HepG2 (cell line): ENCODE measurements around the gene PPP4C. TPM values are rescaled to one million over a fixed set of nuclear protein-coding genes. Genes with fewer than 3 reads are reported as not detected.

Experiments used
- CBFB ChIP-seq: sonication (generic); formaldehyde crosslinking; IDR thresholded peaks from 2 replicates; pipeline ENCODE4 v1.4.0; 2020; ENCODE audit warnings: missing genetic modification reagents
- CC2D1A ChIP-seq: sonication (generic); formaldehyde crosslinking; IDR thresholded peaks from 2 replicates; pipeline ENCODE4 v1.8.1; 2023; ENCODE audit warnings: mild to moderate bottlenecking, missing genetic modification reagents
- GATAD2A ChIP-seq: IDR thresholded peaks from 2 replicates; pipeline ENCODE4 v1.6.1; 2016
- HMG20B ChIP-seq: conservative IDR thresholded peaks from 2 replicates; pipeline ENCODE4 v1.6.1; 2016; ENCODE audit warnings: missing genetic modification reagents, missing compliant biosample characterization
- KDM5B ChIP-seq: sonication (generic); formaldehyde crosslinking; IDR thresholded peaks from 2 replicates; pipeline ENCODE4 v1.4.0; 2020; ENCODE audit warnings: missing genetic modification reagents, mild to moderate bottlenecking, borderline replicate concordance
- NR2F6 ChIP-seq, 2 experiments: IDR thresholded peaks; 2 replicates each; pipeline ENCODE4 v1.6.1; 2016; ENCODE audit warnings: antibody characterized with exemption in 1 of 2, mild to moderate bottlenecking in 1 of 2
- PCBP1 ChIP-seq: fragments of 200-400 bp; formaldehyde crosslinking; IDR thresholded peaks from 2 replicates; pipeline ENCODE4 v1.6.1; 2017; ENCODE audit warnings: mild to moderate bottlenecking, low read depth, low read length, borderline replicate concordance
- RBM22 ChIP-seq: fragments of 200-400 bp; formaldehyde crosslinking; optimal IDR thresholded peaks from 2 replicates; pipeline ENCODE3; 2017; ENCODE audit warnings: mild to moderate bottlenecking, low read length, moderate library complexity
- ZFP82 ChIP-seq: sonication (generic); formaldehyde crosslinking; IDR thresholded peaks from 2 replicates; pipeline ENCODE4 v1.5.1; 2020; ENCODE audit warnings: mild to moderate bottlenecking, missing genetic modification reagents, borderline replicate concordance
- ZFY ChIP-seq: sonication (generic); formaldehyde crosslinking; IDR thresholded peaks from 2 replicates; pipeline ENCODE4 v1.4.0; 2020; ENCODE audit warnings: missing genetic modification reagents
- ZNF484 ChIP-seq: sonication (generic); formaldehyde crosslinking; IDR thresholded peaks from 2 replicates; pipeline ENCODE4 v1.5.1; 2020; ENCODE audit warnings: mild to moderate bottlenecking, low read depth, missing genetic modification reagents, borderline replicate concordance
- ZNF547 ChIP-seq: sonication (generic); formaldehyde crosslinking; IDR thresholded peaks from 2 replicates; pipeline ENCODE4 v1.5.1; 2020; ENCODE audit warnings: mild to moderate bottlenecking, missing genetic modification reagents
- ZNF563 ChIP-seq: sonication (generic); formaldehyde crosslinking; IDR thresholded peaks from 2 replicates; pipeline ENCODE4 v1.8.0; 2022; ENCODE audit warnings: mild to moderate bottlenecking, moderate library complexity, missing genetic modification reagents
- ZNF746 ChIP-seq: sonication (generic); formaldehyde crosslinking; IDR thresholded peaks from 2 replicates; pipeline ENCODE4 v1.8.0; 2022; ENCODE audit warnings: mild to moderate bottlenecking, missing genetic modification reagents
- ZSCAN31 ChIP-seq: sonication (generic); formaldehyde crosslinking; IDR thresholded peaks from 2 replicates; pipeline ENCODE4 v1.5.0; 2020; ENCODE audit warnings: low read depth, mild to moderate bottlenecking, missing genetic modification reagents
- polyA plus RNA-seq, 8 experiments: library from polyadenylated mRNA; depleted of rRNA in 3 of 8; stranded (reverse) in 7 of 8; unstranded in 1 of 8; fragments of >200 nt; fragmentation: Illumina TruSeq in 4 of 8; extraction: Trizol in 4 of 8; gene quantifications; 2 replicates each; pipeline versions ENCODE4 v1.2.1 to v1.2.3, GENCODE V29; 2011 to 2016; ENCODE audit warnings: low read depth in 4 of 8, missing spikeins in 1 of 8, mixed read lengths in 1 of 8; ENCODE audit not compliant: insufficient read depth in 1 of 8
- total RNA-seq, 5 experiments: library from RNA; depleted of rRNA; stranded (reverse); fragments of >200 nt; fragmentation: Illumina TruSeq; extraction: Trizol; gene quantifications; 2 replicates each; pipeline ENCODE4 v1.2.3, GENCODE V29; 2016; ENCODE audit warnings: low read depth in 1 of 5
- TF ChIP-seq, protein P1 (sequence below): sonication (generic); formaldehyde crosslinking; IDR thresholded peaks from 2 replicates; pipeline ENCODE4 v1.8.1; 2023; ENCODE audit warnings: mild to moderate bottlenecking, moderate library complexity, missing genetic modification reagents
- TF ChIP-seq, protein P2 (sequence below): sonication (generic); formaldehyde crosslinking; IDR thresholded peaks from 2 replicates; pipeline ENCODE4 v1.4.0; 2020; ENCODE audit warnings: mild to moderate bottlenecking, missing genetic modification reagents
- TF ChIP-seq, protein P3 (sequence below): sonication (generic); formaldehyde crosslinking; IDR thresholded peaks from 2 replicates; pipeline ENCODE4 v1.5.0; 2020; ENCODE audit warnings: mild to moderate bottlenecking, low read depth, missing genetic modification reagents, borderline replicate concordance
- TF ChIP-seq, protein P4 (sequence below): sonication (generic); formaldehyde crosslinking; IDR thresholded peaks from 2 replicates; pipeline ENCODE4 v1.4.0; 2020; ENCODE audit warnings: mild to moderate bottlenecking, low read depth, missing genetic modification reagents
- TF ChIP-seq, protein P5 (sequence below): sonication (generic); formaldehyde crosslinking; IDR thresholded peaks from 2 replicates; pipeline ENCODE4 v1.5.1; 2020; ENCODE audit warnings: missing genetic modification reagents, mild to moderate bottlenecking, borderline replicate concordance
- TF ChIP-seq, protein P6 (sequence below): sonication (generic); formaldehyde crosslinking; IDR thresholded peaks from 2 replicates; pipeline ENCODE4 v1.5.0; 2020; ENCODE audit warnings: missing genetic modification reagents

The PPP4C gene
- total and polyA plus RNA-seq, 2 of the 13 experiments (the other 11 are each of a cell fraction or from before 2014, with no cell fraction given): 176 to 220 TPM

DNA sequence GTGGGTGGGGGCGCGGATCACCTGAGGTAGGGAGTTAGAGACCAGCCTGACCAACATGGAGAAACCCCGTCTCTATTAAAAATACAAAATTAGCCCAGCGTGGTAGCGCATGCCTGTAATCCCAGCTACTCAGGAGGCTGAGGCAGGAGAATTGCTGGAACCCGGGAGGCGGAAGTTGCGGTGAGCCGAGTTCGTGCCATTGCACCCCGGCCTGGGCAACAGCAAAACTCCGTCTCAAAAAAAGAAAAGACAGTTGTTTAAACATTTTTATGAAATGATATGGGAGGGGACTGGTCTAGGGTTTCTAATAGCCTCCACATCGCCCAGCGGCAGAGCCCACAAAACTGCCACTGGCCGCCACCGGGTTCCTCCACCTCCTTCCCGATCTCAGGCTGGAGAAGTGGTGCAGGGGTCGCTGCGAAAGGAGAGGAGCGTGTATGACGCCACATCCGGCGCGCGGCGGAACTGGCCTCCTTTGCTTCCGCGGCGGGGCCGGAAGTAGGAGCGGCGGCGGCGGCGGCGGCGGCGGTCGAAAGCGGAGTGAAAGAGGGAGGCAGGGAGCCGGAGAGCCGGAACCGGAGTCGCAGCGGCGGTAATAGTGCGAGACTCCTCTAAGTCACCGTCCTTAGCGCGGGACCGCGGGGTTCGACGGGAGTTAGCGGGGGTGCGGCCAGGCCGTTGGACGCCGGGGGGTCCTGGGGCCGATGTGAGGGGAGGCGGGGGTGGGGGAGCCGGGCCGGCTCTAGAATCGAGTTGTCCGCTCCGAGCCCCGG lies at the start of gene PPP4C (continued):
- TF ChIP-seq, protein P1, sequence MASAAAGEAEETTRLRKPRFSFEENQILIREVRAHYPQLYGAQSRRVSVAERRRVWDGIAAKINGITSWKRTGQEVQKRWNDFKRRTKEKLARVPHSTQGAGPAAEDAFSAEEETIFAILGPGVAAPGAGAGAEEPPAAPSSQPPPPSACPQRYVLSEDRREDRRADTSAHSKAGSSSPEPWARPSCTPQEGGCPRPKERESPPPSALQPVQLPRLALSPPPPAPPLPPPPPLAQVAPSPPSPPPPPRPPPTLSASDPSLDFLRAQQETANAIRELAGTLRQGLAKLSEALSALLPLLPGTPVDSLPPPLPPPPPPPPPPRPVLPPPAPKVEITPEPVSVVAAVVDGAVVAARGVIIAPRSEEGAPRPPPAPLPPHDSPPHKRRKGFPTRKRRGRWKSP (CRISPR knock-in tag): peak; percentile 45
- peak; percentile 47; the same call in 1 of the 2 replicates for TF ChIP-seq GATAD2A (CRISPR knock-in tag)
- TF ChIP-seq ZNF484: 0 out of 2 replicates have a peak, but pooled peaks have one; percentile 0
- TF ChIP-seq, protein P2, sequence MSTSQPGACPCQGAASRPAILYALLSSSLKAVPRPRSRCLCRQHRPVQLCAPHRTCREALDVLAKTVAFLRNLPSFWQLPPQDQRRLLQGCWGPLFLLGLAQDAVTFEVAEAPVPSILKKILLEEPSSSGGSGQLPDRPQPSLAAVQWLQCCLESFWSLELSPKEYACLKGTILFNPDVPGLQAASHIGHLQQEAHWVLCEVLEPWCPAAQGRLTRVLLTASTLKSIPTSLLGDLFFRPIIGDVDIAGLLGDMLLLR (CRISPR knock-in tag): no peak
- TF ChIP-seq HMG20B: no peak
- TF ChIP-seq ZNF563 (CRISPR knock-in tag): peak; percentile 82
- TF ChIP-seq, protein P3, sequence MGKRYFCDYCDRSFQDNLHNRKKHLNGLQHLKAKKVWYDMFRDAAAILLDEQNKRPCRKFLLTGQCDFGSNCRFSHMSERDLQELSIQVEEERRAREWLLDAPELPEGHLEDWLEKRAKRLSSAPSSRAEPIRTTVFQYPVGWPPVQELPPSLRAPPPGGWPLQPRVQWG (CRISPR knock-in tag): 0 out of 2 replicates have a peak, but pooled peaks have one; percentile 55
- TF ChIP-seq, protein P4, sequence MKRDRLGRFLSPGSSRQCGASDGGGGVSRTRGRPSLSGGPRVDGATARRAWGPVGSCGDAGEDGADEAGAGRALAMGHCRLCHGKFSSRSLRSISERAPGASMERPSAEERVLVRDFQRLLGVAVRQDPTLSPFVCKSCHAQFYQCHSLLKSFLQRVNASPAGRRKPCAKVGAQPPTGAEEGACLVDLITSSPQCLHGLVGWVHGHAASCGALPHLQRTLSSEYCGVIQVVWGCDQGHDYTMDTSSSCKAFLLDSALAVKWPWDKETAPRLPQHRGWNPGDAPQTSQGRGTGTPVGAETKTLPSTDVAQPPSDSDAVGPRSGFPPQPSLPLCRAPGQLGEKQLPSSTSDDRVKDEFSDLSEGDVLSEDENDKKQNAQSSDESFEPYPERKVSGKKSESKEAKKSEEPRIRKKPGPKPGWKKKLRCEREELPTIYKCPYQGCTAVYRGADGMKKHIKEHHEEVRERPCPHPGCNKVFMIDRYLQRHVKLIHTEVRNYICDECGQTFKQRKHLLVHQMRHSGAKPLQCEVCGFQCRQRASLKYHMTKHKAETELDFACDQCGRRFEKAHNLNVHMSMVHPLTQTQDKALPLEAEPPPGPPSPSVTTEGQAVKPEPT: no peak
- TF ChIP-seq KDM5B (CRISPR knock-in tag): peak; percentile 65
- TF ChIP-seq ZNF547 (CRISPR knock-in tag): peak; percentile 75; the same call in 1 of the 2 replicates
- TF ChIP-seq ZNF746 (CRISPR knock-in tag): peak; percentile 39; the same call in 1 of the 2 replicates
- TF ChIP-seq RBM22: peak; percentile 75
- TF ChIP-seq ZFY: peak; percentile 56
- peak; percentile 78 for TF ChIP-seq ZFP82 (CRISPR knock-in tag)
- TF ChIP-seq, protein P5, sequence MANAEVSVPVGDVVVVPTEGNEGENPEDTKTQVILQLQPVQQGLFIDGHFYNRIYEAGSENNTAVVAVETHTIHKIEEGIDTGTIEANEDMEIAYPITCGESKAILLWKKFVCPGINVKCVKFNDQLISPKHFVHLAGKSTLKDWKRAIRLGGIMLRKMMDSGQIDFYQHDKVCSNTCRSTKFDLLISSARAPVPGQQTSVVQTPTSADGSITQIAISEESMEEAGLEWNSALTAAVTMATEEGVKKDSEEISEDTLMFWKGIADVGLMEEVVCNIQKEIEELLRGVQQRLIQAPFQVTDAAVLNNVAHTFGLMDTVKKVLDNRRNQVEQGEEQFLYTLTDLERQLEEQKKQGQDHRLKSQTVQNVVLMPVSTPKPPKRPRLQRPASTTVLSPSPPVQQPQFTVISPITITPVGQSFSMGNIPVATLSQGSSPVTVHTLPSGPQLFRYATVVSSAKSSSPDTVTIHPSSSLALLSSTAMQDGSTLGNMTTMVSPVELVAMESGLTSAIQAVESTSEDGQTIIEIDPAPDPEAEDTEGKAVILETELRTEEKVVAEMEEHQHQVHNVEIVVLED (CRISPR knock-in tag): peak; percentile 86
- TF ChIP-seq, protein P6, sequence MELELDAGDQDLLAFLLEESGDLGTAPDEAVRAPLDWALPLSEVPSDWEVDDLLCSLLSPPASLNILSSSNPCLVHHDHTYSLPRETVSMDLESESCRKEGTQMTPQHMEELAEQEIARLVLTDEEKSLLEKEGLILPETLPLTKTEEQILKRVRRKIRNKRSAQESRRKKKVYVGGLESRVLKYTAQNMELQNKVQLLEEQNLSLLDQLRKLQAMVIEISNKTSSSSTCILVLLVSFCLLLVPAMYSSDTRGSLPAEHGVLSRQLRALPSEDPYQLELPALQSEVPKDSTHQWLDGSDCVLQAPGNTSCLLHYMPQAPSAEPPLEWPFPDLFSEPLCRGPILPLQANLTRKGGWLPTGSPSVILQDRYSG (CRISPR knock-in tag): no peak
- no peak for TF ChIP-seq NR2F6 (IDR thresholded peaks at IDR 0.05)
- TF ChIP-seq NR2F6 (CRISPR knock-in tag; IDR thresholded peaks at IDR 0.05): peak; percentile 58; the same call in 1 of the 2 replicates
- TF ChIP-seq CBFB: 0 out of 2 replicates have a peak, but pooled peaks have one; percentile 24
- TF ChIP-seq PCBP1: no peak
- TF ChIP-seq CC2D1A: 0 out of 2 replicates have a peak, but pooled peaks have one; percentile 62
- peak; percentile 85 for TF ChIP-seq ZSCAN31 (CRISPR knock-in tag)
